Tibial nerve (tissue), 3 donors: Measurements from ENCODE around the gene MC1R.

ENCODE experiments used
- CTCF ChIP-seq, 5 experiments: fragments of 200-600 bp in 3 of 5; fragments of 450-650 bp in 2 of 5; sonication (generic) in 3 of 5; IDR thresholded peaks; one replicate each; pipeline ENCODE4 v1.5.1; 2016 to 2019; ENCODE audit warnings: antibody characterized with exemption in 5 of 5, mild to moderate bottlenecking in 3 of 5, moderate library complexity in 2 of 5
- POLR2A ChIP-seq, 2 donors: fragments of 450-650 bp; IDR thresholded peaks; one replicate each; pipeline ENCODE4 v1.6.1; 2017; ENCODE audit warnings: antibody characterized with exemption in 2 of 2, mild to moderate bottlenecking in 2 of 2, moderate library complexity in 2 of 2

- no peak for TF ChIP-seq CTCF (IDR thresholded peaks at IDR 0.05)
- no peak for TF ChIP-seq POLR2A (IDR thresholded peaks at IDR 0.05)
These were observed 17.8 kb upstream of the MC1R start for GRCh38 chr16:89900885-89901284.
